GM23338 (cell line): Measurements from ENCODE around the gene NLGN1. TPM values are rescaled to one million over a fixed set of nuclear protein-coding genes. Genes with fewer than 3 reads are reported as not detected.
A peak's percentile ranks its signal among the peaks of the same experiment; 100 is the strongest.

Experiments used
- ATAC-seq: fragments of 200-7000 bp; cut with Tn5 transposase; 3 replicates; pipeline ENCODE4 v1.9.1; 2020
- DNase-seq: peaks from one replicate; pipeline ENCODE4 v3.0.0-alpha.2; 2015; ENCODE audit warnings: low spot score
- H2AFZ ChIP-seq: fragments of 200-600 bp; sonication (generic); 2 replicates; pipeline ENCODE4 v1.8.0; 2016; ENCODE audit warnings: antibody characterized with exemption, mild to moderate bottlenecking, moderate library complexity
- H3F3A ChIP-seq: fragments of 200-600 bp; sonication (generic); replicated peaks from 2 replicates; pipeline ENCODE4 v1.8.0; 2017; ENCODE audit warnings: antibody characterized with exemption, mixed run types, low read depth
- H3K27ac ChIP-seq: fragments of 200-600 bp; sonication (generic); 2 replicates; pipeline ENCODE4 v1.6.1; 2016; ENCODE audit warnings: low read depth
- H3K27me3 ChIP-seq: fragments of 200-600 bp; sonication (generic); 2 replicates; pipeline ENCODE4 v1.8.0; 2016; ENCODE audit warnings: mild to moderate bottlenecking, mixed run types, moderate library complexity; ENCODE audit not compliant: insufficient read depth
- H3K36me3 ChIP-seq: fragments of 200-600 bp; sonication (generic); 2 replicates; pipeline ENCODE4 v1.8.0; 2016; ENCODE audit warnings: mild to moderate bottlenecking; ENCODE audit not compliant: insufficient read depth
- H3K4me1 ChIP-seq: fragments of 200-600 bp; sonication (generic); 2 replicates; pipeline ENCODE4 v1.8.0; 2016; ENCODE audit warnings: mild to moderate bottlenecking, moderate library complexity; ENCODE audit not compliant: insufficient read depth
- H3K4me2 ChIP-seq: fragments of 200-600 bp; sonication (generic); 2 replicates; pipeline ENCODE4 v1.7.1; 2017; ENCODE audit warnings: mixed run types
- H3K4me3 ChIP-seq: fragments of 200-600 bp; sonication (generic); 2 replicates; pipeline ENCODE4 v1.6.1; 2016; ENCODE audit warnings: mixed run types
- H3K79me2 ChIP-seq: fragments of 200-600 bp; sonication (generic); replicated peaks from 2 replicates; pipeline ENCODE4 v1.8.0; 2017; ENCODE audit warnings: mild to moderate bottlenecking; ENCODE audit not compliant: insufficient read depth
- H3K9me2 ChIP-seq: fragments of 200-600 bp; sonication (generic); 2 replicates; pipeline ENCODE4 v1.8.0; 2017; ENCODE audit not compliant: insufficient read depth
- H4K20me1 ChIP-seq: fragments of 200-600 bp; sonication (generic); replicated peaks from 2 replicates; pipeline ENCODE4 v1.8.0; 2017; ENCODE audit warnings: mild to moderate bottlenecking; ENCODE audit not compliant: insufficient read depth
- H3K27ac Mint-ChIP-seq: 2 replicates; pipeline ENCODE4 v1.8.0; 2020; ENCODE audit warnings: inconsistent platforms, mild to moderate bottlenecking, moderate library complexity, mixed read lengths
- H3K27me3 Mint-ChIP-seq: 3 replicates; pipeline ENCODE4 v1.8.0; 2022; ENCODE audit warnings: low read depth, mild to moderate bottlenecking, moderate library complexity, mixed read lengths, inconsistent platforms; ENCODE audit not compliant: insufficient read depth, poor library complexity
- H3K36me3 Mint-ChIP-seq: 3 replicates; pipeline ENCODE4 v1.8.0; 2021; ENCODE audit warnings: low read depth, mild to moderate bottlenecking, inconsistent platforms, moderate library complexity, mixed read lengths
- H3K4me1 Mint-ChIP-seq: 3 replicates; pipeline ENCODE4 v1.8.0; 2020; ENCODE audit warnings: mild to moderate bottlenecking, inconsistent platforms, mixed read lengths
- H3K4me3 Mint-ChIP-seq: 3 replicates; pipeline ENCODE4 v1.8.0; 2021; ENCODE audit warnings: moderate library complexity, mild to moderate bottlenecking, inconsistent platforms, mixed read lengths
- H3K9me3 Mint-ChIP-seq: 3 replicates; pipeline ENCODE4 v1.8.0; 2020; ENCODE audit warnings: moderate library complexity, mild to moderate bottlenecking, inconsistent platforms, mixed read lengths
- CTCF ChIP-seq, 2 experiments: fragments of 200-600 bp in 1 of 2; sonication (generic) in 1 of 2; conservative IDR thresholded peaks; 2 replicates each; pipeline versions ENCODE4 v1.5.1 to v1.6.1; 2016 to 2017; ENCODE audit warnings: antibody characterized with exemption in 2 of 2, low read depth in 2 of 2, mild to moderate bottlenecking in 2 of 2, moderate library complexity in 1 of 2
- EZH2 ChIP-seq: fragments of 200-600 bp; sonication (generic); IDR thresholded peaks from one replicate; pipeline ENCODE4 v1.8.0; 2017; ENCODE audit warnings: antibody characterized with exemption, mild to moderate bottlenecking, low read depth; ENCODE audit not compliant: unreplicated experiment
- NANOG ChIP-seq: IDR thresholded peaks from 2 replicates; pipeline ENCODE4 v1.6.1; 2016; ENCODE audit warnings: antibody characterized with exemption, borderline replicate concordance
- ZNF331 ChIP-seq: fragments of 250-450 bp; sonication (Bioruptor Pico); IDR thresholded peaks from 2 replicates; pipeline ENCODE4 v1.5.0; 2020; ENCODE audit warnings: low read depth, mild to moderate bottlenecking, moderate library complexity
- polyA plus RNA-seq: library from polyadenylated mRNA; unstranded; fragments of >200 nt; fragmentation: Nextera tagmentation; extraction: Ambion mirVana; gene quantifications from 2 replicates; pipeline ENCODE4 v1.2.1, GENCODE V29; 2016
- total RNA-seq: library from RNA; depleted of rRNA; stranded (reverse); fragments of >200 nt; shearing (Covaris generic); gene quantifications from 2 replicates; pipeline ENCODE4 v1.2.3, GENCODE V29; 2014
- TF ChIP-seq, protein P1 (sequence below): IDR thresholded peaks from 2 replicates; pipeline ENCODE4 v1.6.1; 2016; ENCODE audit warnings: antibody characterized with exemption
- TF ChIP-seq, protein P2 (sequence below): fragments of 250-450 bp; sonication (Bioruptor Pico); IDR thresholded peaks from 2 replicates; pipeline ENCODE4 v1.5.0; 2020; ENCODE audit warnings: mild to moderate bottlenecking, moderate library complexity

Gene NLGN1
- total and polyA plus RNA-seq, 2 experiments from 2014 or later, result 6.5 to 18.6 TPM

DNA sequence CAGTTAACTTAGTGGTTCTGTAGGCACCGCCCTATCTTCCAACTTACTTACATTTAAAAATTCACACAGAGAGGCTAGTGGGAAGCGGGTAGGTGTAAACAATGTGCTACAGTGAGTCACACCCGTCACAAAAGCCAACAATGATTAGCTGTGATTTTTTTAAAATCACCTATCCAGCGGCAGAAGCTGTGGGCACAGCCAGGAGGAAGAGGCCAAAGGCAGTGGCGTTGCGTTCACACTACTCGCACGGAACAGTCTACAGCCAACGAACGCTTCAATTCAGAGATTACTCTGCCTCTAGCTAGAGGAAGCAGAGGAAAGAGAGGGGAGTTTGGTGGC is 2.5 kb upstream of the NLGN1 start:
- peak overlapping the region; percentile 93 for H3K27ac Mint-ChIP-seq
- TF ChIP-seq CTCF (conservative IDR thresholded peaks at IDR 0.05; ENCODE audit: low read depth in 2 of 2) (no peak), EZH2 (no peak), NANOG (no peak), ZNF331 (CRISPR knock-in tag) (no peak)
- TF ChIP-seq, protein P1, sequence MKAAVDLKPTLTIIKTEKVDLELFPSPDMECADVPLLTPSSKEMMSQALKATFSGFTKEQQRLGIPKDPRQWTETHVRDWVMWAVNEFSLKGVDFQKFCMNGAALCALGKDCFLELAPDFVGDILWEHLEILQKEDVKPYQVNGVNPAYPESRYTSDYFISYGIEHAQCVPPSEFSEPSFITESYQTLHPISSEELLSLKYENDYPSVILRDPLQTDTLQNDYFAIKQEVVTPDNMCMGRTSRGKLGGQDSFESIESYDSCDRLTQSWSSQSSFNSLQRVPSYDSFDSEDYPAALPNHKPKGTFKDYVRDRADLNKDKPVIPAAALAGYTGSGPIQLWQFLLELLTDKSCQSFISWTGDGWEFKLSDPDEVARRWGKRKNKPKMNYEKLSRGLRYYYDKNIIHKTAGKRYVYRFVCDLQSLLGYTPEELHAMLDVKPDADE, result no peak
- TF ChIP-seq, protein P2, sequence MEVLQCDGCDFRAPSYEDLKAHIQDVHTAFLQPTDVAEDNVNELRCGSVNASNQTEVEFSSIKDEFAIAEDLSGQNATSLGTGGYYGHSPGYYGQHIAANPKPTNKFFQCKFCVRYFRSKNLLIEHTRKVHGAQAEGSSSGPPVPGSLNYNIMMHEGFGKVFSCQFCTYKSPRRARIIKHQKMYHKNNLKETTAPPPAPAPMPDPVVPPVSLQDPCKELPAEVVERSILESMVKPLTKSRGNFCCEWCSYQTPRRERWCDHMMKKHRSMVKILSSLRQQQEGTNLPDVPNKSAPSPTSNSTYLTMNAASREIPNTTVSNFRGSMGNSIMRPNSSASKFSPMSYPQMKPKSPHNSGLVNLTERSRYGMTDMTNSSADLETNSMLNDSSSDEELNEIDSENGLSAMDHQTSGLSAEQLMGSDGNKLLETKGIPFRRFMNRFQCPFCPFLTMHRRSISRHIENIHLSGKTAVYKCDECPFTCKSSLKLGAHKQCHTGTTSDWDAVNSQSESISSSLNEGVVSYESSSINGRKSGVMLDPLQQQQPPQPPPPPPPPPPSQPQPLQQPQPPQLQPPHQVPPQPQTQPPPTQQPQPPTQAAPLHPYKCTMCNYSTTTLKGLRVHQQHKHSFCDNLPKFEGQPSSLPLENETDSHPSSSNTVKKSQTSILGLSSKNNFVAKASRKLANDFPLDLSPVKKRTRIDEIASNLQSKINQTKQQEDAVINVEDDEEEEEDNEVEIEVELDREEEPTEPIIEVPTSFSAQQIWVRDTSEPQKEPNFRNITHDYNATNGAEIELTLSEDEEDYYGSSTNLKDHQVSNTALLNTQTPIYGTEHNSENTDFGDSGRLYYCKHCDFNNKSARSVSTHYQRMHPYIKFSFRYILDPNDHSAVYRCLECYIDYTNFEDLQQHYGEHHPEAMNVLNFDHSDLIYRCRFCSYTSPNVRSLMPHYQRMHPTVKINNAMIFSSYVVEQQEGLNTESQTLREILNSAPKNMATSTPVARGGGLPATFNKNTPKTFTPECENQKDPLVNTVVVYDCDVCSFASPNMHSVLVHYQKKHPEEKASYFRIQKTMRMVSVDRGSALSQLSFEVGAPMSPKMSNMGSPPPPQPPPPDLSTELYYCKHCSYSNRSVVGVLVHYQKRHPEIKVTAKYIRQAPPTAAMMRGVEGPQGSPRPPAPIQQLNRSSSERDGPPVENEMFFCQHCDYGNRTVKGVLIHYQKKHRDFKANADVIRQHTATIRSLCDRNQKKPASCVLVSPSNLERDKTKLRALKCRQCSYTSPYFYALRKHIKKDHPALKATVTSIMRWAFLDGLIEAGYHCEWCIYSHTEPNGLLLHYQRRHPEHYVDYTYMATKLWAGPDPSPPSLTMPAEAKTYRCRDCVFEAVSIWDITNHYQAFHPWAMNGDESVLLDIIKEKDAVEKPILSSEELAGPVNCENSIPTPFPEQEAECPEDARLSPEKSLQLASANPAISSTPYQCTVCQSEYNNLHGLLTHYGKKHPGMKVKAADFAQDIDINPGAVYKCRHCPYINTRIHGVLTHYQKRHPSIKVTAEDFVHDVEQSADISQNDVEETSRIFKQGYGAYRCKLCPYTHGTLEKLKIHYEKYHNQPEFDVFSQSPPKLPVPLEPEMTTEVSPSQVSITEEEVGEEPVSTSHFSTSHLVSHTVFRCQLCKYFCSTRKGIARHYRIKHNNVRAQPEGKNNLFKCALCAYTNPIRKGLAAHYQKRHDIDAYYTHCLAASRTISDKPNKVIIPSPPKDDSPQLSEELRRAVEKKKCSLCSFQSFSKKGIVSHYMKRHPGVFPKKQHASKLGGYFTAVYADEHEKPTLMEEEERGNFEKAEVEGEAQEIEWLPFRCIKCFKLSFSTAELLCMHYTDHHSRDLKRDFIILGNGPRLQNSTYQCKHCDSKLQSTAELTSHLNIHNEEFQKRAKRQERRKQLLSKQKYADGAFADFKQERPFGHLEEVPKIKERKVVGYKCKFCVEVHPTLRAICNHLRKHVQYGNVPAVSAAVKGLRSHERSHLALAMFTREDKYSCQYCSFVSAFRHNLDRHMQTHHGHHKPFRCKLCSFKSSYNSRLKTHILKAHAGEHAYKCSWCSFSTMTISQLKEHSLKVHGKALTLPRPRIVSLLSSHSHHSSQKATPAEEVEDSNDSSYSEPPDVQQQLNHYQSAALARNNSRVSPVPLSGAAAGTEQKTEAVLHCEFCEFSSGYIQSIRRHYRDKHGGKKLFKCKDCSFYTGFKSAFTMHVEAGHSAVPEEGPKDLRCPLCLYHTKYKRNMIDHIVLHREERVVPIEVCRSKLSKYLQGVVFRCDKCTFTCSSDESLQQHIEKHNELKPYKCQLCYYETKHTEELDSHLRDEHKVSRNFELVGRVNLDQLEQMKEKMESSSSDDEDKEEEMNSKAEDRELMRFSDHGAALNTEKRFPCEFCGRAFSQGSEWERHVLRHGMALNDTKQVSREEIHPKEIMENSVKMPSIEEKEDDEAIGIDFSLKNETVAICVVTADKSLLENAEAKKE (CRISPR knock-in tag), result no peak
- no peaks in the 10 kb centered on the region for H3K9me2 ChIP-seq
- no peaks in the 10 kb centered on the region; the same call in 2 of the 3 replicates for H3K9me3 Mint-ChIP-seq
- H3K4me1 Mint-ChIP-seq, result peaks cover 20% of the 10 kb centered on the region
- no peaks in the 10 kb centered on the region for H3K36me3 ChIP-seq
- peaks cover 13% of the 10 kb centered on the region for H3K27me3 Mint-ChIP-seq
- no peaks in the 10 kb centered on the region; the same call in 2 of the 3 replicates for H3K36me3 Mint-ChIP-seq
- peak overlapping the region; percentile 94 for H3K4me3 Mint-ChIP-seq
- DNase-seq (no peak), ATAC-seq (peak; percentile 41)
- H3K79me2 ChIP-seq, result no peaks in the 10 kb centered on the region
- H3F3A ChIP-seq, result no peaks in the 10 kb centered on the region
- H3K27ac ChIP-seq, result peak overlapping the region; percentile 68; the same call in 1 of the 2 replicates
- no peaks in the 10 kb centered on the region for H4K20me1 ChIP-seq
- H3K4me1 ChIP-seq, result peaks cover 18% of the 10 kb centered on the region
- peak overlapping the region; percentile 98 for H3K4me2 ChIP-seq
- peaks cover 29% of the 10 kb centered on the region for H3K27me3 ChIP-seq
- H2AFZ ChIP-seq, result peak overlapping the region; percentile 20
- peak overlapping the region; percentile 81 for H3K4me3 ChIP-seq
